Fibroblast of villous mesenchyme (primary cell): Measurements from ENCODE around the gene OXT. TPM values are rescaled to one million over a fixed set of nuclear protein-coding genes. Genes with fewer than 3 reads are reported as not detected.
A peak's percentile ranks its signal among the peaks of the same experiment; 100 is the strongest.
"Not testable (repeated sequence)": the region's sequence is repeated elsewhere in the genome, so short reads cannot be mapped to it uniquely, and the experiment has no call there.

Experiments used
- DNase-seq: peaks from one replicate; pipeline ENCODE4 v3.0.0-alpha.2; 2010; ENCODE audit warnings: low read depth
- H3K4me3 ChIP-seq: 2 replicates; pipeline ENCODE4 v1.5.1; 2011; ENCODE audit warnings: low read depth, mild to moderate bottlenecking, low read length
- CTCF ChIP-seq: IDR thresholded peaks from 2 replicates; pipeline ENCODE4 v1.5.1; 2012; ENCODE audit warnings: low read depth, mild to moderate bottlenecking, low read length; ENCODE audit not compliant: insufficient read depth
- total RNA-seq: library from RNA; depleted of rRNA; stranded (reverse); fragments of >200 nt; gene quantifications from 2 replicates; pipeline ENCODE4 v1.2.3, GENCODE V29; 2012

The OXT gene
- total RNA-seq, 1 donor: not detected

GRCh38 chr20:3071266-3071609 is 182 bp upstream of the OXT start:
- no peak for TF ChIP-seq CTCF
- peak overlapping the region; percentile 45 for H3K4me3 ChIP-seq
- no peak for DNase-seq

DNA sequence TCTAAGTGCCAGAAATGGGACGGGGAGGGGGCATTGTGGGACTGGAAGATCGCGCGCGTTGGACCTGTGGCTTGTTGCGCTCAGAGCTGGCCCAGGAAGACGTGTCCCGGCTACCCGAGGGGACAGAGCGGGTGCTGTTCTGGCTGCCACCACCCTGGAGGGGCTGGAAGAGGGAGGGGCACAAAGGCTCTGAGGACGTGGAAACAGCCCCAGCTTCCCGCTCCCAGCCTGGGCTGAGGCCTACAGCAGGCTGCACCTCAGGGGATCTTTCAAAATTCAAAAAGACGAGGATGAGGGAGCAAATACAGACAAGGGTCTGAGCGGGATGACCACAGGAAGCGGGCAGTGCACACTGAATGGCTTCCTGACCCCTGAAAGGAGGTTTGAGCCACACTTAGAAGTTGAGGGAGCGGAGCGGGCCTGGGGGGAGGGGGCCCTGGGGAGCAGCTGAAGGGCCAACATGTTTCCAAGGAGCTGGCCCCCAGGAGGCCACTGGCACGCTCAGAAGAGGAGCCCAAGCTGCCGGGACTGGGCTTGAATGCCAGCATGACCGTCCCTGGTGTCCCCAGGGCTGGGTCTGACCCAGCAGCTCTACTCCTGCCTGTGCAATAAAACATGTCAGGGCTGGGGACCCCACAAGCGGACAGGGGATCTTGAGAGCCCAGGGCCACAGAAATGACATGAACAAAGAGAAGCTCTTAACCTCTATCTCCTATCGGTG is 1.3 kb downstream of the OXT start:
- TF ChIP-seq CTCF: no peak
- H3K4me3 ChIP-seq: no peak overlapping the region
- no peak for DNase-seq

DNA sequence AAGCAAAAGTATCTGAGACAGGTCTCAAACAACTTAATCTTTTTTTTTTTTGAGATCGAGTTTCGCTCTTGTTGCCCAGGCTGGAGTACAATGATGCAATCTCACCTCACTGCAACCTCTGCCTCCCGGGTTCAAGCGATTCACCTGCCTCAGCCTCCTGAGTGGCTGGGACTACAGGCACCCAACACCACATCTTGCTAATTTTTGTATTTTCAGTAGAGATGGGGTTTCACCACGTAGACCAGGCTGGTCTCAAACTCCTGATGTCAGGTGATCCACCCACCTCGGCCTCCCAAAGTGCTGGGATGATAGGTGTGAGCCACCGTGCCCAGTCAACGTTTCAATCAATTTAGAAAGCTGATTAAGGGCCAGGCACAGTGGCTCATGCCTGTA is 1.8 kb downstream of the OXT start:
- DNase-seq, H3K4me3 ChIP-seq: not testable (repeated sequence)

GRCh38 chr20:3074812-3075211 is 3.4 kb downstream of the OXT start:
- no peak for DNase-seq
- TF ChIP-seq CTCF: no peak
- H3K4me3 ChIP-seq: no peak overlapping the region

DNA sequence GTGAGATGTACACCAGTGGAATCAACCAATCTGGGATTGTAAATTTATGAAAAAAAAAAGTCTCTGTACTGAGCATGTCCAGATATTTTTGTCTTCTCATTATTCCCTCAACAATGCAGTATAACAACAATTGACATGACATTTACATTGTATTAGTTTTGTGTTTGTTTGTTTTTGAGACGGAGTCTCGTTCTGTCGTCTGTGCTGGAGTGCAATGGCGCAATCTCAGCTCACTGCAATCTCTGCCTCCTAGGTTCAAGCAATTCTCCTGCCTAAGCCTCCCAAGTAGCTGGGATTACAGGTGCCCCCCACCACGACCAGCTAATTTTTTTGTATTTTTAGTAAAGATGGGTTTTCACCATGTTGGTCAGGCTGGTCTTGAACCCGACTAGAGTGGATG is 3.9 kb downstream of the OXT start:
- not testable (repeated sequence) for H3K4me3 ChIP-seq, DNase-seq

DNA sequence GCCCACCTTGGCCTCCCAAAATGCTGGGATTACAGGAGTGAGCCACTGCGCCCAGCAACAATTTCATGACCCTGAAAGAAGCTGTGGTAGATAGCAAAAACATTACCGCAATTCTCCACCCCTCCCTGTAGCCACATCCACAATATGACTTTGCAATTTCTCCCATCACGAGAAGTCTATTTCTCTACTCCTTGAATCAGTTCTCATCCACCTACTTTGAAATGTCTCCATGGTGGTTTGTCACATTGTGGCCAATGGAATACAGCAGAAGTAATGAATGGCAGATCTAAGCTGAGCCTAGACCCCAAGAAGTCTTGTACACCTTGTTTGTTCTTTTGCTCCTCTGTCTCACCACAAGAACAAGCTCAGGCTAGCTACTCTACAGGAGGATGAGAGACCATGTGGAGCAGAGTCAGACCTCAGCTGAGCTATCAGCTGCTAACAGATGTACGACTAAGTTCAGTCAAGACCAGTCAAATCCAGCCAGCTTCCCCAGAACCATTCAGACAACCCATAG is 6.3 kb downstream of the OXT start:
- no peak overlapping the region for H3K4me3 ChIP-seq
- DNase-seq: no peak
- TF ChIP-seq CTCF: no peak

GRCh38 chr20:3080939-3081388 is 9.5 kb downstream of the OXT start:
- no peak overlapping the region for H3K4me3 ChIP-seq
- DNase-seq: peak; percentile 41
- no peak for TF ChIP-seq CTCF

DNA sequence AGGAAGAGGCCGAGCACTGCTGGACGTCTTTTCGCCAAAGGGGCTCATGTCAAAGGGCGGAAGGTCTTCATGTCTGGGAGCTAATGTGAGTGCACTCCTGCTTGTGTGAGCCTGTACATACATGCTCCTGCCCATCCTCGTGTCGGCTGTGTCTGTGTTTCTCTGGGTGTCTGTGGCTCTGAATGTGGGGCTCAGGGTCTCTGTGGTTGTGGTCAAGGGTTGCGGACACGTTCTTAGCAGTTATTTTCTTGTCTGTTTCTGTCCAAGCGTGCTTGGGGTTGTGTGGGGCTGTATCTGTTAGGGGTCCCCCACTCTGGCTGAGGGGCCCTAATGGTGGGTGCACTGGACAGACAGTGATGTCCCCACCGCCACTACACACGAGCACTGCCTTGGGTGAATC is 10.2 kb downstream of the OXT start:
- TF ChIP-seq CTCF: no peak
- no peak for DNase-seq
- no peak overlapping the region for H3K4me3 ChIP-seq
